HepG2 (cell line): Measurements from ENCODE around the gene SULT2B1. TPM values are rescaled to one million over a fixed set of nuclear protein-coding genes. Genes with fewer than 3 reads are reported as not detected.
A peak's percentile ranks its signal among the peaks of the same experiment; 100 is the strongest.

ENCODE experiments used
- CSRNP1 ChIP-seq: sonication (generic); formaldehyde crosslinking; IDR thresholded peaks from 2 replicates; pipeline ENCODE4 v1.8.1; 2023; ENCODE audit warnings: mild to moderate bottlenecking, missing genetic modification reagents
- FOXK2 ChIP-seq: fragments of 450-650 bp; IDR thresholded peaks from 2 replicates; pipeline ENCODE4 v1.6.1; 2016
- HHEX ChIP-seq: IDR thresholded peaks from 2 replicates; pipeline ENCODE4 v1.6.1; 2016; ENCODE audit warnings: control low read depth
- HOXA5 ChIP-seq: sonication (generic); formaldehyde crosslinking; IDR thresholded peaks from 2 replicates; pipeline ENCODE4 v1.4.0; 2020; ENCODE audit warnings: missing genetic modification reagents
- HOXA9 ChIP-seq: sonication (generic); formaldehyde crosslinking; IDR thresholded peaks from 2 replicates; pipeline ENCODE4 v1.8.1; 2022; ENCODE audit warnings: missing genetic modification reagents, mild to moderate bottlenecking, moderate library complexity, borderline replicate concordance
- MIXL1 ChIP-seq: IDR thresholded peaks from 2 replicates; pipeline ENCODE4 v1.6.1; 2016
- REPIN1 ChIP-seq: sonication (generic); formaldehyde crosslinking; IDR thresholded peaks from 2 replicates; pipeline ENCODE4 v1.8.0; 2022; ENCODE audit warnings: missing genetic modification reagents, low read depth, mild to moderate bottlenecking, borderline replicate concordance
- SCMH1 ChIP-seq: sonication (generic); formaldehyde crosslinking; IDR thresholded peaks from 2 replicates; pipeline ENCODE4 v1.9.0; 2021; ENCODE audit warnings: missing genetic modification reagents, mild to moderate bottlenecking, borderline replicate concordance
- SOX13 ChIP-seq, 3 experiments: fragments of 450-650 bp in 1 of 3; sonication (generic) in 1 of 3; formaldehyde crosslinking in 1 of 3; IDR thresholded peaks in 2 of 3; conservative IDR thresholded peaks in 1 of 3; 2 replicates each; pipeline versions ENCODE4 v1.5.0 to v1.6.1; 2016 to 2020; ENCODE audit warnings: antibody characterized with exemption in 1 of 3, mild to moderate bottlenecking in 1 of 3, missing compliant biosample characterization in 1 of 3, missing genetic modification reagents in 1 of 3, moderate library complexity in 1 of 3
- SP5 ChIP-seq: IDR thresholded peaks from 2 replicates; pipeline ENCODE4 v1.6.1; 2016; ENCODE audit warnings: low read depth, borderline replicate concordance
- TOPORS ChIP-seq: sonication (generic); formaldehyde crosslinking; IDR thresholded peaks from 2 replicates; pipeline ENCODE4 v1.8.0; 2023; ENCODE audit warnings: mild to moderate bottlenecking, missing genetic modification reagents
- USF2 ChIP-seq, 2 experiments: sonication (generic) in 1 of 2; formaldehyde crosslinking in 1 of 2; IDR thresholded peaks; 2 replicates each; pipeline versions ENCODE4 v1.5.1 to v1.6.1; 2011 to 2020; ENCODE audit warnings: borderline replicate concordance in 1 of 2, low read depth in 1 of 2, low read length in 1 of 2, mild to moderate bottlenecking in 1 of 2, missing genetic modification reagents in 1 of 2, moderate library complexity in 1 of 2
- ZBTB2 ChIP-seq: sonication (generic); formaldehyde crosslinking; IDR thresholded peaks from 2 replicates; pipeline ENCODE4 v1.8.0; 2022; ENCODE audit warnings: low read depth, missing genetic modification reagents
- ZNF101 ChIP-seq: sonication (generic); formaldehyde crosslinking; IDR thresholded peaks from 2 replicates; pipeline ENCODE4 v1.4.0; 2020; ENCODE audit warnings: mild to moderate bottlenecking, low read depth, missing genetic modification reagents, borderline replicate concordance
- ZNF253 ChIP-seq: sonication (generic); formaldehyde crosslinking; IDR thresholded peaks from 2 replicates; pipeline ENCODE4 v1.8.0; 2022; ENCODE audit warnings: mild to moderate bottlenecking, missing genetic modification reagents, borderline replicate concordance
- ZNF263 ChIP-seq: sonication (generic); formaldehyde crosslinking; IDR thresholded peaks from 2 replicates; pipeline ENCODE4 v1.4.0; 2020; ENCODE audit warnings: missing genetic modification reagents
- ZNF276 ChIP-seq: sonication (generic); formaldehyde crosslinking; IDR thresholded peaks from 2 replicates; pipeline ENCODE4 v1.4.0; 2020; ENCODE audit warnings: mild to moderate bottlenecking, low read depth, missing genetic modification reagents
- ZNF280B ChIP-seq: sonication (generic); formaldehyde crosslinking; IDR thresholded peaks from 2 replicates; pipeline ENCODE4 v1.5.0; 2020; ENCODE audit warnings: missing genetic modification reagents, mild to moderate bottlenecking, borderline replicate concordance
- ZNF772 ChIP-seq: sonication (generic); formaldehyde crosslinking; IDR thresholded peaks from 2 replicates; pipeline ENCODE4 v1.5.0; 2020; ENCODE audit warnings: mild to moderate bottlenecking, missing genetic modification reagents
- polyA plus RNA-seq, 8 experiments: library from polyadenylated mRNA; depleted of rRNA in 3 of 8; stranded (reverse) in 7 of 8; unstranded in 1 of 8; fragments of >200 nt; fragmentation: Illumina TruSeq in 4 of 8; extraction: Trizol in 4 of 8; gene quantifications; 2 replicates each; pipeline versions ENCODE4 v1.2.1 to v1.2.3, GENCODE V29; 2011 to 2016; ENCODE audit warnings: low read depth in 4 of 8, missing spikeins in 1 of 8, mixed read lengths in 1 of 8; ENCODE audit not compliant: insufficient read depth in 1 of 8
- total RNA-seq, 5 experiments: library from RNA; depleted of rRNA; stranded (reverse); fragments of >200 nt; fragmentation: Illumina TruSeq; extraction: Trizol; gene quantifications; 2 replicates each; pipeline ENCODE4 v1.2.3, GENCODE V29; 2016; ENCODE audit warnings: low read depth in 1 of 5

SULT2B1 gene
- total and polyA plus RNA-seq, 2 of the 13 experiments (the other 11 are each of a cell fraction or from before 2014, with no cell fraction given), result 0.13 TPM; not detected in 1

GRCh38 chr19:48627201-48627864, 75.4 kb downstream of the SULT2B1 start (continued):
- TF ChIP-seq ZNF276 (CRISPR knock-in tag) (no peak), SCMH1 (no peak), ZNF263 (CRISPR knock-in tag) (peak; percentile 32; the same call in 1 of the 2 replicates), HOXA5 (CRISPR knock-in tag) (0 out of 2 replicates have a peak, but pooled peaks have one; percentile 37), HHEX (CRISPR knock-in tag) (no peak), SOX13 (IDR thresholded peaks at IDR 0.05) (no peak), SOX13 (CRISPR knock-in tag; conservative IDR thresholded peaks at IDR 0.05 in 1 of 2, IDR thresholded peaks at IDR 0.05 in 1 of 2) (peak in 1 of 2 experiments; percentile 80; a peak in 2 of 4 replicates), ZNF101 (CRISPR knock-in tag) (no peak), ZNF253 (CRISPR knock-in tag) (0 out of 2 replicates have a peak, but pooled peaks have one; percentile 38), ZNF772 (CRISPR knock-in tag) (no peak), MIXL1 (no peak), FOXK2 (no peak), SP5 (CRISPR knock-in tag) (peak; percentile 63; the same call in 1 of the 2 replicates), REPIN1 (CRISPR knock-in tag) (peak; percentile 37; the same call in 1 of the 2 replicates), ZBTB2 (no peak), TOPORS (CRISPR knock-in tag) (0 out of 2 replicates have a peak, but pooled peaks have one; percentile 26), ZNF280B (0 out of 2 replicates have a peak, but pooled peaks have one; percentile 14), HOXA9 (CRISPR knock-in tag) (no peak), CSRNP1 (CRISPR knock-in tag) (peak; percentile 40; the same call in 1 of the 2 replicates), USF2 (IDR thresholded peaks at IDR 0.05; ENCODE audit: low read depth, low read length) (no peak), USF2 (CRISPR knock-in tag; IDR thresholded peaks at IDR 0.05; ENCODE audit: borderline replicate concordance) (no peak)
